ENCODE data around the gene CHI3L2. TPM values are rescaled to one million over a fixed set of nuclear protein-coding genes. Genes with fewer than 3 reads are reported as not detected.

The CHI3L2 gene
- total RNA-seq: 2.8 TPM

DNA sequence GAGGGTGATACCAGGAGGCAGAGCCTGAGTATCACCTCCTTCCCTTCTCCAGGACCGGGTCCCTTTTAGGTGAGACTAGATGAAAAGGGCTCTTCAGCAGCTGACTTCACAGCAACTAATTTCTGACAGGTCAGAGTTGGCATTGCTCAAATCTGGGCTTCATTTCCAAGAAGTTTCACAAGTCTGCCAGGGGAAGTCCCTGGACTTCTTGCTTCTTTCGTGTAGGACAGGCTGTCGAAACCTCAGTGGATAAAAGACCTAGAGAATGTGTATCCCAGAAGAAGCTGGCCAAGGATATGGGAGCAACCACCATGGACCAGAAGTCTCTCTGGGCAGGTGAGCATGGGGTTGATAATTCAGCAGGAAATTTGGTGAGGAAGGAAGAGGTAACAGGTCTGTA lies at the start of gene CHI3L2:
TSS of gene CHI3L2 (plus strand) at position 280 of the 400 bp plus-strand sequence. CDS start at position 297, 17 bp downstream.
- DNase-seq (ENCODE audit: low spot score): no peak

DNA sequence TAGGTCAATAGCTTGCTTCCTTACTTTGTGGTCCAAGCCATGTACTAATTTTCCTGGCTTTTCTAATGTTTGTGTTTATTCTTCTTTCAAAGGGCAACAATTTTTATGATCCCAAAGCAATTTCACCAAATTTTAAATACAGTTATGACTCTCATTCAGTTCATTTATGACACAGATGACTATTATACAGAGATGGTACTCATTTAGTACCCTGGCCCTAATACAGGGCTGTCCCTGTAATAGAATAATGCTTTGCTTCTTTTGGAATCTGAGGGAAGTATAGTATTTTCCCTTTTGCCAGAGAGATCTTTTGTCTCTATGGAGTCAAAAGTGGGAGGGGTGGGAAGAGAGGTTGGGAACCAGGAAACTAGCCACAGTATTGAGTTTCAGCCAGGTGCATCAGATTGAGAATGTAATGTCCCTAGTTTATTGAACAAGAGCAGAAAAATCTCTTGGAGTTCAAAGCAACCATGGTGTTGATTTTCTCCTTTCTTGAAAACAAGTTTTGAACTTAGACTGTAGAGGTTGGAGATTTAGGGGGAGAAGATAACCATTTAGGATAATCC lies 47.5 kb upstream of the CHI3L2 start:
- DNase-seq (ENCODE audit: low spot score): no peak

DNA sequence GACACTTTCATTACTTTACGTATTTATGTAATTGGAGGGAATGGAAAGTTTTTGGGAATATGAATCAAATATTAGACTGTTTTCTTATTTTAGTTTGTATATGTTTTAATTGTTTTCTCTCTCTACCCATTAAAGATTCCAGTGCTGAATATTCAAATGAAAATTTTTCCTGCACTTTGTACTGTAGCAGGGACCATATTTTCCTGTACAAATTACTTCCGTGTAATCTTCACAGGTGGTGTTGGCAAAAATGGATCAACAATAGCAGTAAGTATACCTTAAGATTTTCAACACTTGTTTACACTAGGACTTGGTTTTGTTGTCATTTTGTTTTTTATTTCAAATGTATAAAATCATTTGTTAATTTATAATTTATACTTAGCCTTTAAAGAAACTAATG lies 45.5 kb upstream of the CHI3L2 start:
- DNase-seq (ENCODE audit: low spot score): no peak

DNA sequence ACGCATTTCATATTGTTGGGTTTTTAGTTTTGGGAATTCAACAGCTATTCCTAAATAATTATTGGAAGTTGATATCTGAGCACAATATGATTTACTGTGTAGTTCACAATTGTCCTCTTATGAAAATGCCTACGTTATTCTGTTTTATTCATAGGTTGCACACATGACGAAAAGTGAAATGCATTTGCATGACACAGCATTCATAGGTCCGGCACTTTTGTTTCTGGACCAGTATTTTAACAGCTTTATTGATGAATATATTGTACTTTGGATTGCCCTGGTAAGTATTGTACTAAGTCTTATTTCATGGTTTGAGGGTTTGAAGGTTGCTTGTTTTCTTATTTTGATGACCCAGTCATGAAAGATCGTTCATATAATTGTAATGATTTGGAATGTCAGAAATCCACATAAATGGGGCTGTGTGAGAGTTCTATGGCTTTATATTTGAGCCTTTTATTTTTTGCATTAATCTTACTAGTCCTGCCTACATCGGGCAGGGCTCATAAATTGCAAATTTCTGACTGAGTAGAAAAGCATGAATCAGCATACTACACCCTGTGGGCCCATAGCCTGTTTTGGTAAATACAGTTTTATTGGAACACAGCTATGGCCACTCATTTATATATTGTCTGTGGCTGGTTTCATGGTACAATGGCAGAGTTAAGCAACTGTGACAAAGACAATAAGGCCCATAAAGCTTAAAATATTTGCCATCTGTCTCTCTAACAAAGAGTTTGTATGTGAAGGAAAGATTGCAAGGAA lies 44.0 kb upstream of the CHI3L2 start:
- DNase-seq (ENCODE audit: low spot score): no peak

GRCh38 chr1:111184663-111185062 lies 42.9 kb upstream of the CHI3L2 start:
- no peak for DNase-seq (ENCODE audit: low spot score)

- no peak for DNase-seq (ENCODE audit: low spot score)
Measured at GRCh38 chr1:111190931-111191451, 36.5 kb upstream of the CHI3L2 start.

GRCh38 chr1:111191496-111191895 lies 36.0 kb upstream of the CHI3L2 start:
- DNase-seq (ENCODE audit: low spot score): no peak

GRCh38 chr1:111192074-111192473 lies 35.4 kb upstream of the CHI3L2 start:
- DNase-seq (ENCODE audit: low spot score): no peak

DNA sequence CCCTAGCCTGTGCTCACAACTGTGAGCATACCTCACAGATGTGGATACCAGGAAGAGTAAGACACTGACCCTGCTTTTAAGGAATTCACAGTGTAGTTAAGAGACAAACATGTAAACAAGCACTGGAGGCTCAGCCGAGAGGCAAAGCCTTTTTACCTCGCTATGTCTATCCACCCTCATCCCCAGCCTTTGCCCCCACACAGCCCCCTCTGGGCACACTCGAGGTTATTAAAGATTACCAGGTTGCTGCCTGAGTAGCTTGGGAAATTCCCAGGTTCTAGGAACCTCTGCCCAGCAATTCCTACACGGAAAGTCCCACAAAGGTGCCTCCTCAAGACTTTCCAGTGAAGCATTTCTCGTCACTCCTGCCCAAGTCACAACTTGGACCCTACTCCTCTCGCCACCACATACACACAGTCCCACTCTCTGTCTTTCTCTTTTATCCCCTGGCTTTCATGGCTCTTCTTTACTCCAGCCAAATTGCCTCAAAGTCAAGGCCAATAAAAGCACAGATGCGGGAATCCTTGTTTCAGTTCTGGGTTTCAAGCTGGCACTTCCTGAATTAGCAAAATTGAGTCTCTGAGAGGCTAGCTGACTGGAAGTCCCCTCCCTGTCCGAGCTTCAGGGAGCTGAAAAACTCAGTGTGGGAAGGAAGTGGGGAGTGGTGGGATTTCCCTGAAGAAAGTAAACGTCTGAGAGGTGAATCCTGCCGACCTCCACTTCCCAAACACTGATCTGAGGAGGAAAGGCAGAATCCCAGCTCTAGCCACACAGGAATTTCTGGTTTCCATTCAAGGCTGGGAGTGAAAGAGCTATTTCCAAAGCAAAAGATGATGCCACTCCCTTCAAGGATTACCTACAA lies 34.6 kb upstream of the CHI3L2 start:
- no peak for DNase-seq (ENCODE audit: low spot score)

GRCh38 chr1:111193712-111194480 lies 33.6 kb upstream of the CHI3L2 start:
- no peak for DNase-seq (ENCODE audit: low spot score)

DNA sequence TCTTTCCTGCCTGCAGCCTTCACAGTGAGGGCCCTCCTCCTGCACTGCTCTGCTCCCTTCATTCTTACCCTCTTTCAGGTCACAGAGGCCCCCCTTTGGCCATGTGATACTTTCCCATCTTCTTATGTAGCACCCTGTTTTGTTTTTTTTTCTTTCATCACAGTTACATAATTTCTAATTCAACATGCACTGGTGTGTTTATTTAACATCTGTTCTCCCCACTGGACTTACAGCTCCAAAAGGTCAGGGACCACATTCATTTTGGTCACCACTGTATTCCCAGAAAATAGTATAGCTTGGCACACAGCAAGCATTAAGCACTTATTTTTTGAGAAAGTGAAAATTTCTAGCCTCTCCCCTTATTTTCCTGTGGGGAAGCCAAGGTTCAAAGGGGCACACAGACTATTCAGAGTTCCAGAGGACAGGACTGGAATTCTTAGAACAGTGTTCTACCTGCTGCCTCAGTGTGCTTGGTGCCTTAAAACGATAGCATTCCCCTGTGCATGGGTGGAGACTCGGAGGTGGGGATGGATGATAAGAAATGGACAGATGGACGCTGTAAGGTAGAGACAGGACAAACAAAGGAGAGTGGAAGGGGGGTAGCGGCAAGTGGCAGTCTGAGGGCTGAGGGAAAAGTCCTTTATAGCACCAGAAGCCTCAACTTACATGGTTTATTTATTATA lies 32.4 kb upstream of the CHI3L2 start:
- DNase-seq (ENCODE audit: low spot score): no peak

GRCh38 chr1:111196213-111196612 lies 31.3 kb upstream of the CHI3L2 start:
- no peak for DNase-seq (ENCODE audit: low spot score)

DNA sequence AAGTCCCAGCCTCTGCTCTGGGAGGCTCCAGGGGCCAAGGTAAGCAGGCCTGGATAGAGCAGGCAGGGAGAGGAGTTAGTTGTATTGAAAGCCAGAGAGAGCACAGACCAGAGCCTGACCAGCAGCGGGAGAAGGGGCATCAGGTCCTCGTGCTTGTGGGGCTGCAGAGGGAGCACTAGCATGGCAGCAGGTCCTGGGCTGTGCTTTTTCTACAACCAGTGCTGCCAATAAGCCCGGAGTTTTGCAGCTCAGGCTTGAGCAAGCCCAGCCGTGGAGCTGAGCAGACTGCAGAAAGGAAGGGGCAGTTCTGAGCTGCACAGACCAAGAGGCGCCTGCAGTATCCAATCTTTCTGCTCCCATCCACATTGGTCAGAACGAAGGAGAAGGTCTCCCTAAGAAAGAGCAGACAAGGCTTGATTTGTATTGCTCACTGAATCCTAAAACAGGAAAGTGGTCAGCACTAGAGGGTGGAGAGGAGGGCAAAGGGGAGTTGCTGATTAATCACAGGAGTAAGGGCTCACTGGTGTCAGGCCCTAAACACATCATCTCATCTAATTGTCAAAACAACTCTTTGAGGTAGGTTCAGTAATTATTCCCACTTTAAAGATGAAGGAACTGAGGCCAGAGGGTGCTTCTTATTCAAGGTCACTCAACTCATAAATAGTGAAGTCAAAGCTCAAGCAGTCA lies 29.8 kb upstream of the CHI3L2 start:
- DNase-seq (ENCODE audit: low spot score): no peak

GRCh38 chr1:111198836-111199235 lies 28.7 kb upstream of the CHI3L2 start:
- no peak for DNase-seq (ENCODE audit: low spot score)

DNA sequence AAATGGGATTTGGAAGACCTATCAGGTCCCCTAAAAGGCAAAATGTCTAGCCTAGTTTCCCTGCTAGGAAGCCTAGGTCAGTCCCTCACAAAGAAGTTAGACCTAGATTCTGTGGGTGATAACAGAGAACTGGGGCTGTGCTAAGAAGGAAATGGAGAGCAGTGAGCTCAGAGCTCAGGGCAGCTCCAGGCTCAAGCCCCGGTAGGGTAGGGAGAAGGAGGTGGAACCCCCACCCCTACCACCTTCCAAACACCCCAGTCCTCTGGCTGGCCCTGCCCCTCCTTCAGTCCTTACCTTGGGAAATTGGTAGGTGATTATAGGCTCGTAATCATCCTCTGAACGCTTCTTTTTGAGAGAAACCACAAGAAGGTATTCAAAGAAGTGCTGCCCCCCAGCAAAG lies 28.2 kb upstream of the CHI3L2 start:
- no peak for DNase-seq (ENCODE audit: low spot score)

- DNase-seq (ENCODE audit: low spot score): peak; percentile 78
Measured at GRCh38 chr1:111199881-111200801, 27.4 kb upstream of the CHI3L2 start, which contains the start of gene DENND2D. Gene DENND2D (minus strand): TSS chr1:111200646. CDS start chr1:111200459, 187 bp downstream.

- DNase-seq (ENCODE audit: low spot score): no peak
Measured at GRCh38 chr1:111200802-111201161, 26.7 kb upstream of the CHI3L2 start.

- no peak for DNase-seq (ENCODE audit: low spot score)
Measured at GRCh38 chr1:111201275-111202090, 26.0 kb upstream of the CHI3L2 start.

- DNase-seq (ENCODE audit: low spot score): peak; percentile 44
Measured at GRCh38 chr1:111202366-111202706, 25.2 kb upstream of the CHI3L2 start.

Data from mucosa of gallbladder (tissue), 1 donor.